Bronchial epithelial cell (primary cell): ENCODE results near the gene ETNPPL. TPM values are rescaled to one million over a fixed set of nuclear protein-coding genes. Genes with fewer than 3 reads are reported as not detected.

Source experiments
- DNase-seq: peaks from one replicate; pipeline ENCODE4 v3.0.0-alpha.2; 2010; ENCODE audit warnings: low read depth
- FAIRE-seq: peaks from 2 replicates; lab custom pipeline; 2011; peaks lifted over from hg19 to GRCh38; lab: Jason Lieb, UNC
- H3K27me3 ChIP-seq: 2 replicates; pipeline ENCODE4 v1.5.1; 2011; ENCODE audit warnings: low read length; ENCODE audit not compliant: control insufficient read depth, insufficient read depth
- H3K36me3 ChIP-seq: 2 replicates; pipeline ENCODE4 v1.5.1; 2011; ENCODE audit warnings: low read length; ENCODE audit not compliant: control insufficient read depth, insufficient read depth
- H3K4me3 ChIP-seq: 2 replicates; pipeline ENCODE4 v1.5.1; 2011; ENCODE audit warnings: mild to moderate bottlenecking, low read depth, low read length, control low read depth
- CTCF ChIP-seq: IDR thresholded peaks from 2 replicates; pipeline ENCODE4 v1.5.1; 2011; ENCODE audit warnings: mild to moderate bottlenecking, moderate library complexity, low read length, control low read depth, inconsistent platforms; ENCODE audit not compliant: insufficient read depth, severe bottlenecking
- total RNA-seq: library from RNA; depleted of rRNA; stranded (reverse); fragments of >200 nt; gene quantifications from 2 replicates; pipeline ENCODE4 v1.2.1, GENCODE V29; 2014

The ETNPPL gene
- total RNA-seq, 1 donor from 2014 or later: not detected

- no peak for TF ChIP-seq CTCF
- H3K4me3 ChIP-seq: no peak overlapping the region
- no peaks in the 10 kb centered on the region for H3K36me3 ChIP-seq
- DNase-seq: no peak
- no peak for FAIRE-seq
- H3K27me3 ChIP-seq: peaks cover 16% of the 10 kb centered on the region
Measured at GRCh38 chr4:108758498-108758897, 4.4 kb downstream of the ETNPPL start.

GRCh38 chr4:108754327-108754726 is 8.5 kb downstream of the ETNPPL start:
- no peak for FAIRE-seq
- Histone ChIP-seq H3K4me3 (no peak overlapping the region), H3K27me3 (no peaks in the 10 kb centered on the region), H3K36me3 (no peaks in the 10 kb centered on the region)
- no peak for TF ChIP-seq CTCF
- no peak for DNase-seq

GRCh38 chr4:108751321-108751720 is 11.5 kb downstream of the ETNPPL start:
- Histone ChIP-seq H3K36me3 (no peaks in the 10 kb centered on the region), H3K27me3 (no peaks in the 10 kb centered on the region), H3K4me3 (no peak overlapping the region)
- TF ChIP-seq CTCF: no peak
- no peak for FAIRE-seq
- no peak for DNase-seq

- H3K4me3 ChIP-seq: no peak overlapping the region
- no peaks in the 10 kb centered on the region for H3K36me3 ChIP-seq
- FAIRE-seq (no peak), DNase-seq (no peak)
- H3K27me3 ChIP-seq: no peaks in the 10 kb centered on the region
- TF ChIP-seq CTCF: no peak
Measured at GRCh38 chr4:108749119-108749518, 13.7 kb downstream of the ETNPPL start.

- TF ChIP-seq CTCF: no peak
- no peaks in the 10 kb centered on the region for H3K36me3 ChIP-seq
- no peak overlapping the region for H3K4me3 ChIP-seq
- DNase-seq (no peak), FAIRE-seq (no peak)
- H3K27me3 ChIP-seq: no peaks in the 10 kb centered on the region
Measured at GRCh38 chr4:108746511-108746910, 16.3 kb downstream of the ETNPPL start.

GRCh38 chr4:108744307-108744706 is 18.5 kb downstream of the ETNPPL start:
- no peak for TF ChIP-seq CTCF
- DNase-seq (no peak), FAIRE-seq (no peak)
- Histone ChIP-seq H3K36me3 (no peaks in the 10 kb centered on the region), H3K4me3 (no peak overlapping the region), H3K27me3 (no peaks in the 10 kb centered on the region)
